Stimulated activated CD4-positive, alpha-beta T cell treated with anti-CD3 and anti-CD28 coated beads, TNF-alpha, amount 100 ng/mL, for 48 hours (primary cell): ENCODE data around the gene LRG1.
A peak's percentile ranks its signal among the peaks of the same experiment; 100 is the strongest.

Experiments
- DNase-seq, 3 donors: peaks; one replicate each; pipeline ENCODE4 v3.0.0-alpha.2; 2020; ENCODE audit warnings: low read depth in 3 of 3

LRG1 gene

GRCh38 chr19:4539693-4540581 lies at the start of gene LRG1:
TSS of gene LRG1 (minus strand) at chr19:4540036. CDS start at chr19:4540013, 23 bp downstream.
- no peak for DNase-seq

DNA sequence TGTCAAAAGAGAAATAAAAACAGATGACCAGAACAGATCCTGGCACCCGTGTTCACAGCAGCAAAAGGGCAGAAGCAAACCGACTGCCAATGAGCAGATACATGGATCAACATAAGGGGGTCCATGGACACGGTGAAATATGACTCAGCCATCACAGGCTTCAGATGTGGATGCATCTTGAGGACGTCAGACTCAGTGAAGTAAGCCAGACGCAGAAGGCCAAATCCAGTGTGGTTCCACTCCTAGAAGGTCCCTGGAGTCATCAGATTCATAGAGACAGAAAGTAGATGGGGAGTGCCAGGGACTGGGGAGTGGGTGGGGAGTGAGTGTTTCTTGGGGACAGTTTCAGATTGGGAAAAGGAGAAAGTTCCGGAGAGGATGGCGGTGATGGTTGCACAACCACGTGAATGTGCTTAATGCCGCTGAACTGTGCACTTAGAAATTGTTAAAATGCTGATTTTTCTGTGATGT lies 48.5 kb upstream of the LRG1 start:
- no peak for DNase-seq

GRCh38 chr19:4587527-4587926 lies 47.7 kb upstream of the LRG1 start:
- DNase-seq: no peak

- no peak for DNase-seq
Measured at GRCh38 chr19:4586691-4587090, 46.9 kb upstream of the LRG1 start.

GRCh38 chr19:4586245-4586644 lies 46.4 kb upstream of the LRG1 start:
- DNase-seq: no peak

- no peak for DNase-seq
Measured at GRCh38 chr19:4585556-4585955, 45.7 kb upstream of the LRG1 start.

- no peak for DNase-seq
Measured at GRCh38 chr19:4584670-4585460, 45.0 kb upstream of the LRG1 start.

- DNase-seq: no peak
Measured at GRCh38 chr19:4583961-4584669, 44.3 kb upstream of the LRG1 start.

GRCh38 chr19:4582980-4583842 lies 43.4 kb upstream of the LRG1 start:
- DNase-seq: no peak

- no peak for DNase-seq
Measured at GRCh38 chr19:4581666-4582553, 42.1 kb upstream of the LRG1 start.

DNA sequence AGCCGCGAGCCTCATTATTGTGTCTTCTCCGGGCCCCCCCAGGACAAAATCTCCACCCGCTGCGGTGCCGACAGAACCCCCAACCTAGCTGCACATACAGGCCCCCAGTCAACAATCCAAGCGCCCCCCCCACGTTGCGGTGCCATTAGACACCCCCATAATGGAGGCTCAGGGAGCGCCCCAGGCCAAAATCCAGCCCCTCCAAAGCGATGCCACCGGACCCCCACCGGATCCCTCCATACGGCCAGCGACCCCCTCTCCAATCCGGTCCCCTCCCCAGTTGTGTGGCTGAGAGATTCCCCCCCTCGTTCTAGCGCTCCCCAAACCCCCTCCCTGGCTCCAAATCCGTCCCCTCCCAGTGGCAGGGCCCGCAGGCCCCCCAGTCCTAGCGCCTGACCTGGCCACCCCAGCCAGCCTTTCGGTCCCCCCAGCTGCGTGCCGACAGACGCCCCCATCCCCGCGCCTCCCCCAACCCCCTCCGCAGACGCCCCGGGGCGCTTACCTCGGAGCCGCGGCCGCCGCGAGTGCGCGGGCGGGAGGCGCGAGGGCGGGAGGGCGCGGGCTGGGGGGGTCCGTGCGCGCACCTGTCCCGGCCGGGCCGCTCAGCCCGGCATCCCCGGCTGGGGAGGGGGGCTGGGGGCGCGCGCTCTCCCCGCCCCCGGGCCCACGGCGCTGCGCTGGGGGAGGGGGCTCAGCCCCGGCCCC lies 41.3 kb upstream of the LRG1 start:
- no peak for DNase-seq

DNA sequence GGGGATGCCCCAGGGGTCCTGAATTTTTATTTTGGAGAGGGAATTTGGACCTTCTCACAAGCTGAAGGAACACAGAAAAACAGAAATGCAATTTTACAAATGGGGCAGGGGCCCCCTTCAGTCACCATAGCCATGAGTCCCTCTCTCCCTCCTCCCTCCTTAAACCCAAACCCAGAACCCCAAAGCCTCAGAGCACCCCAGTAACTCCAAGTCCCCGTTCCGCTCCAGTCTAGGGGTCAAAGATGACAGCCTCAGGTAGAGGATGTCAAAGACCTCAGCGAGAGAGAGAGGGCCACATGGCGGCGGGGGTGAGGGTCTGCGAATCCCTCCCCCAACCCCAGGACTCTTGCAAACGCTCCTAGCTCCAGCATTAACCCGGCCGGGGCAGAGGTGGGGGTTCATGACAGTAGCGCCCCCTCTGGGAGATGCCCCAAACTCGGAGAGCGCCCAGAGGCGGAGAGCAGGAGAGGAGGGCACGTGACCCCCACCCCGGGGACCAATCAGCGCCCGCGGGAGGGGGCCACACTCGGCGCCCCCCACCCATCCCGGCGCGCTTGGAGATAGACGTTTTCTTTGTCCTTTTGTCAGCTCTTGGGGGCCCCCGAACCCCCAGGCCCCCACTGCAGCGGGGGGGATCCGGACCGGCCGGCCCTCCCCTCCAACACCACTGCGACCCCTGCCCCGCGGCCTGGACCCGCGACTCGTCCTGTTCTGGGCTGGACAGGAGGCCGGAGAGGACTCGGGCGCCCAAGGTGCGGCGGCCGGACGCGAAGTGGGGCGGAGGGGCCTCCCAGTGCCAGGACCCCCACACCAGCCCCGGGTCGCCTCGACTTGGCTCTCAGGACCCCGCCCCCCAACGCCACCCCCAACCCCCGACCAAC lies 40.4 kb upstream of the LRG1 start:
- no peak for DNase-seq

- DNase-seq: no peak
Measured at GRCh38 chr19:4579389-4579788, 39.6 kb upstream of the LRG1 start.

- no peak for DNase-seq
Measured at GRCh38 chr19:4578552-4579248, 38.9 kb upstream of the LRG1 start.

- DNase-seq: no peak
Measured at GRCh38 chr19:4577020-4577782, 37.4 kb upstream of the LRG1 start.

- DNase-seq: peak; percentile 33 to 63 (median 59)
Measured at GRCh38 chr19:4576016-4576933, 36.4 kb upstream of the LRG1 start.
